SK-N-SH (cell line): ENCODE results near the gene LAPTM4A.

ENCODE experiments used
- JUND ChIP-seq: IDR thresholded peaks from 2 replicates; pipeline ENCODE4 v1.4.0; 2012
- POLR2AphosphoS5 ChIP-seq: IDR thresholded peaks from 2 replicates; pipeline ENCODE4 v1.6.1; 2012; ENCODE audit warnings: low read depth, low read length
- SIN3A ChIP-seq: IDR thresholded peaks from 2 replicates; pipeline ENCODE4 v1.6.1; 2012; ENCODE audit warnings: low read depth, mild to moderate bottlenecking, low read length, moderate library complexity, borderline replicate concordance
- SMC3 ChIP-seq: IDR thresholded peaks from 2 replicates; pipeline ENCODE4 v1.6.1; 2012; ENCODE audit warnings: low read depth, low read length, improper control_type of control experiment
- TEAD4 ChIP-seq: IDR thresholded peaks from 2 replicates; pipeline ENCODE4 v1.4.0; 2012; ENCODE audit warnings: mild to moderate bottlenecking, borderline replicate concordance; ENCODE audit not compliant: insufficient read depth
- TF ChIP-seq, protein P1 (sequence below): IDR thresholded peaks from 2 replicates; pipeline ENCODE4; 2012
- TF ChIP-seq, protein P2 (sequence below): fragments of 200-600 bp; sonication (generic); IDR thresholded peaks from 2 replicates; pipeline ENCODE4 v1.6.1; 2017; ENCODE audit warnings: antibody characterized with exemption, mild to moderate bottlenecking, moderate library complexity
- TF ChIP-seq, protein P3 (sequence below): IDR thresholded peaks from 2 replicates; pipeline ENCODE4 v1.4.0; 2012; ENCODE audit warnings: low read depth

DNA sequence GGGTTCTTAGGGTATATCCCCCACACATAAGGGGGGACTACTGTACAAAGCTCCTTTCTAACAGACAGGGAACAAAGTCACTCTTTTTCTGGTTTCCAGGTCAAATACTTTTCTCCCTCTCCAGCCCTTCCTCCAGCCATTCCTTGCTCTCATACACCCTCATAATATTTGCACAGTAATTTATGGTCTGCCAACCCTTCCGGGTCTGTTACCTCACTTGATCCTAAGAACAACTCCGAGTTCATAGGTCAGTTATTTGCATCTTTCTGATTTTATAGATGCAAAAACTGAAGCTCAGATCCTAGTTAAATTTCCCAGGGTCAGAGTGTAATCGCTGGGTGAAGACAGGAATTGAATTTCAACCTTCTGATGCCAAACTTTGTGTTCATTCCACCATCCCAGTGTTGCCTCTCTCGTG, 24.2 kb downstream of the LAPTM4A start:
- TF ChIP-seq, protein P1, sequence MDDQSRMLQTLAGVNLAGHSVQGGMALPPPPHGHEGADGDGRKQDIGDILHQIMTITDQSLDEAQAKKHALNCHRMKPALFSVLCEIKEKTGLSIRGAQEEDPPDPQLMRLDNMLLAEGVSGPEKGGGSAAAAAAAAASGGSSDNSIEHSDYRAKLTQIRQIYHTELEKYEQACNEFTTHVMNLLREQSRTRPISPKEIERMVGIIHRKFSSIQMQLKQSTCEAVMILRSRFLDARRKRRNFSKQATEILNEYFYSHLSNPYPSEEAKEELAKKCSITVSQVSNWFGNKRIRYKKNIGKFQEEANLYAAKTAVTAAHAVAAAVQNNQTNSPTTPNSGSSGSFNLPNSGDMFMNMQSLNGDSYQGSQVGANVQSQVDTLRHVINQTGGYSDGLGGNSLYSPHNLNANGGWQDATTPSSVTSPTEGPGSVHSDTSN, result no peak
- TF ChIP-seq, protein P2, sequence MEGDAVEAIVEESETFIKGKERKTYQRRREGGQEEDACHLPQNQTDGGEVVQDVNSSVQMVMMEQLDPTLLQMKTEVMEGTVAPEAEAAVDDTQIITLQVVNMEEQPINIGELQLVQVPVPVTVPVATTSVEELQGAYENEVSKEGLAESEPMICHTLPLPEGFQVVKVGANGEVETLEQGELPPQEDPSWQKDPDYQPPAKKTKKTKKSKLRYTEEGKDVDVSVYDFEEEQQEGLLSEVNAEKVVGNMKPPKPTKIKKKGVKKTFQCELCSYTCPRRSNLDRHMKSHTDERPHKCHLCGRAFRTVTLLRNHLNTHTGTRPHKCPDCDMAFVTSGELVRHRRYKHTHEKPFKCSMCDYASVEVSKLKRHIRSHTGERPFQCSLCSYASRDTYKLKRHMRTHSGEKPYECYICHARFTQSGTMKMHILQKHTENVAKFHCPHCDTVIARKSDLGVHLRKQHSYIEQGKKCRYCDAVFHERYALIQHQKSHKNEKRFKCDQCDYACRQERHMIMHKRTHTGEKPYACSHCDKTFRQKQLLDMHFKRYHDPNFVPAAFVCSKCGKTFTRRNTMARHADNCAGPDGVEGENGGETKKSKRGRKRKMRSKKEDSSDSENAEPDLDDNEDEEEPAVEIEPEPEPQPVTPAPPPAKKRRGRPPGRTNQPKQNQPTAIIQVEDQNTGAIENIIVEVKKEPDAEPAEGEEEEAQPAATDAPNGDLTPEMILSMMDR, result no peak
- TF ChIP-seq, protein P3, sequence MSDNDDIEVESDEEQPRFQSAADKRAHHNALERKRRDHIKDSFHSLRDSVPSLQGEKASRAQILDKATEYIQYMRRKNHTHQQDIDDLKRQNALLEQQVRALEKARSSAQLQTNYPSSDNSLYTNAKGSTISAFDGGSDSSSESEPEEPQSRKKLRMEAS, result no peak
- no peak for TF ChIP-seq TEAD4
- no peak for TF ChIP-seq JUND
- no peak for TF ChIP-seq SIN3A
- TF ChIP-seq SMC3, result no peak
- TF ChIP-seq POLR2AphosphoS5, result no peak
